HepG2 (cell line): ENCODE results near the gene KCNH8. TPM values are rescaled to one million over a fixed set of nuclear protein-coding genes. Genes with fewer than 3 reads are reported as not detected.

ENCODE experiments used
- ATAC-seq: fragments of 200-7000 bp; cut with Tn5 transposase; 3 replicates; pipeline ENCODE4 v1.9.1; 2020; ENCODE audit warnings: mild to moderate bottlenecking, moderate library complexity
- BruUV-seq: library from RNA; stranded (reverse); fragments of 400-500 nt; replicated peaks from 2 replicates; lab custom pipeline; 2021; lab: Mats Ljungman, UMichigan
- CTCF ChIA-PET: fragments of 300-600 bp; formaldehyde crosslinking; extraction: SDS; loops from one replicate; lab custom pipeline; 2021; ENCODE audit warnings: low total read pairs, inconsistent platforms, low intra/inter-chr PET ratio; lab: Yijun Ruan, JAX
- POLR2A ChIA-PET: fragments of 350-600 bp; sonication (Branson Sonifier 250); formaldehyde crosslinking; loops from one replicate; lab custom pipeline; 2020; ENCODE audit warnings: antibody characterized with exemption, inconsistent platforms; lab: Yijun Ruan, JAX
- DNase-seq: peaks from one replicate; pipeline ENCODE4 v3.0.0-alpha.2; 2015; ENCODE audit warnings: low spot score
- FAIRE-seq: peaks from 3 replicates; lab custom pipeline; 2011; peaks lifted over from hg19 to GRCh38; lab: Jason Lieb, UNC
- H2AFZ ChIP-seq: one replicate; pipeline ENCODE4 v1.6.1; 2011; ENCODE audit warnings: low read length, inconsistent platforms
- H3K27ac ChIP-seq: fragments of 300-600 bp; 3 replicates; pipeline ENCODE4 v1.8.0; 2011; ENCODE audit warnings: mixed run types, mild to moderate bottlenecking, mixed read lengths, low read length, inconsistent platforms; ENCODE audit not compliant: insufficient read depth; ENCODE audit errors: extremely low read length
- H3K27me3 ChIP-seq, 2 experiments: fragments of 200-600 bp in 1 of 2; 2 replicates in 1 of 2; 3 replicates in 1 of 2; pipeline versions ENCODE4 v1.6.0 to v1.8.0; 2011; ENCODE audit warnings: low read length in 2 of 2, mild to moderate bottlenecking in 2 of 2, moderate library complexity in 2 of 2, inconsistent platforms in 1 of 2; ENCODE audit not compliant: insufficient read depth in 2 of 2, control insufficient read depth in 1 of 2
- H3K36me3 ChIP-seq, 2 experiments: fragments of 200-600 bp in 1 of 2; replicated peaks in 1 of 2; 2 replicates in 1 of 2; 3 replicates in 1 of 2; pipeline versions ENCODE4 v1.5.1 to v1.8.0; 2011; ENCODE audit warnings: low read length in 2 of 2, inconsistent platforms in 1 of 2; ENCODE audit not compliant: insufficient read depth in 2 of 2, control insufficient read depth in 1 of 2
- H3K4me1 ChIP-seq: 2 replicates; pipeline ENCODE4 v1.5.1; 2012; ENCODE audit warnings: low read length, inconsistent platforms; ENCODE audit not compliant: insufficient read depth
- H3K4me2 ChIP-seq: 2 replicates; pipeline ENCODE4 v1.6.0; 2011; ENCODE audit warnings: low read depth, low read length, inconsistent platforms
- H3K4me3 ChIP-seq, 3 experiments: fragments of 200-600 bp in 1 of 3; sonication (generic), shearing (Covaris generic) in 1 of 3; replicated peaks in 1 of 3; 2 replicates each; pipeline ENCODE4 v1.5.1; 2011 to 2016; ENCODE audit warnings: low read length in 3 of 3, inconsistent platforms in 2 of 3, low read depth in 2 of 3, mild to moderate bottlenecking in 2 of 3, control low read depth in 1 of 3, mixed read lengths in 1 of 3; ENCODE audit not compliant: insufficient read depth in 1 of 3
- H3K79me2 ChIP-seq: one replicate; pipeline ENCODE4 v1.6.1; 2011; ENCODE audit warnings: low read length, inconsistent platforms; ENCODE audit not compliant: insufficient read depth
- H3K9ac ChIP-seq: 2 replicates; pipeline ENCODE4 v1.6.0; 2011; ENCODE audit warnings: mild to moderate bottlenecking, low read depth, low read length, inconsistent platforms; ENCODE audit not compliant: insufficient read depth
- H3K9me3 ChIP-seq: 2 replicates; pipeline ENCODE4 v1.5.1; 2012; ENCODE audit warnings: mild to moderate bottlenecking, low read length
- H4K20me1 ChIP-seq: 2 replicates; pipeline ENCODE4 v1.6.0; 2011; ENCODE audit warnings: inconsistent platforms, mild to moderate bottlenecking, low read length, moderate library complexity; ENCODE audit not compliant: insufficient read depth
- CEBPZ ChIP-seq: IDR thresholded peaks from 2 replicates; pipeline ENCODE4 v1.6.1; 2012; ENCODE audit warnings: low read length, improper control_type of control experiment
- HES4 ChIP-seq: sonication (generic); formaldehyde crosslinking; IDR thresholded peaks from 2 replicates; pipeline ENCODE4 v1.9.0; 2021; ENCODE audit warnings: mild to moderate bottlenecking, missing genetic modification reagents, borderline replicate concordance
- IRX3 ChIP-seq: sonication (generic); formaldehyde crosslinking; IDR thresholded peaks from 2 replicates; pipeline ENCODE4 v1.8.1; 2023; ENCODE audit warnings: mild to moderate bottlenecking, low read depth, missing genetic modification reagents, borderline replicate concordance
- KLF15 ChIP-seq: sonication (generic); formaldehyde crosslinking; IDR thresholded peaks from 2 replicates; pipeline ENCODE4 v1.8.1; 2023; ENCODE audit warnings: borderline replicate concordance, mild to moderate bottlenecking, inconsistent platforms, missing genetic modification reagents, mixed read lengths
- NFRKB ChIP-seq: fragments of 450-650 bp; IDR thresholded peaks from 2 replicates; pipeline ENCODE4 v1.6.1; 2017
- ZBTB1 ChIP-seq: sonication (generic); formaldehyde crosslinking; IDR thresholded peaks from 2 replicates; pipeline ENCODE4 v1.4.0; 2020; ENCODE audit warnings: missing genetic modification reagents, borderline replicate concordance
- ZEB1 ChIP-seq: IDR thresholded peaks from 2 replicates; pipeline ENCODE4 v1.6.1; 2012; ENCODE audit warnings: mild to moderate bottlenecking, low read depth, inconsistent platforms; ENCODE audit not compliant: insufficient replicate concordance
- ZFX ChIP-seq: sonication (generic); formaldehyde crosslinking; IDR thresholded peaks from 2 replicates; pipeline ENCODE4 v1.4.0; 2020; ENCODE audit warnings: mild to moderate bottlenecking, low read depth, missing genetic modification reagents, moderate library complexity
- ZNF101 ChIP-seq: sonication (generic); formaldehyde crosslinking; IDR thresholded peaks from 2 replicates; pipeline ENCODE4 v1.4.0; 2020; ENCODE audit warnings: mild to moderate bottlenecking, low read depth, missing genetic modification reagents, borderline replicate concordance
- ZNF501 ChIP-seq: sonication (generic); formaldehyde crosslinking; IDR thresholded peaks from 2 replicates; pipeline ENCODE4 v1.5.1; 2020; ENCODE audit warnings: mild to moderate bottlenecking, moderate library complexity, missing genetic modification reagents
- ZNF737 ChIP-seq: sonication (generic); formaldehyde crosslinking; IDR thresholded peaks from 2 replicates; pipeline ENCODE4 v1.5.0; 2020; ENCODE audit warnings: missing genetic modification reagents, mild to moderate bottlenecking, borderline replicate concordance
- ZNF740 ChIP-seq: sonication (generic); formaldehyde crosslinking; IDR thresholded peaks from 2 replicates; pipeline ENCODE4 v1.4.0; 2020; ENCODE audit warnings: missing genetic modification reagents
- ZNF781 ChIP-seq: sonication (generic); formaldehyde crosslinking; IDR thresholded peaks from 2 replicates; pipeline ENCODE4 v1.5.1; 2020; ENCODE audit warnings: borderline replicate concordance, mild to moderate bottlenecking, missing genetic modification reagents; ENCODE audit errors: not compliant biosample characterization
- ZNF83 ChIP-seq: sonication (generic); formaldehyde crosslinking; IDR thresholded peaks from 2 replicates; pipeline ENCODE4 v1.4.0; 2020; ENCODE audit warnings: missing genetic modification reagents, mild to moderate bottlenecking, borderline replicate concordance
- ZNF891 ChIP-seq: sonication (generic); formaldehyde crosslinking; IDR thresholded peaks from 2 replicates; pipeline ENCODE4 v1.5.0; 2020; ENCODE audit warnings: mild to moderate bottlenecking, missing genetic modification reagents
- whole genome bisulfite sequencing: methylation state at CpG from one replicate; pipeline ENCODE4 v1.1.6; 2017; ENCODE audit warnings: low lambda C conversion rate; 5-methylcytosine and 5-hydroxymethylcytosine counted together
- in situ Hi-C: cut with HindIII; loops from 2 replicates; pipeline ENCODE4 v1.10.0; 2017; ENCODE audit warnings: low pct_unique_long_range_greater_than_20kb; ENCODE audit not compliant: extremely low pct_ligation_motif_present
- intact Hi-C: fragments of 100-400 bp; cut with micrococcal nuclease; formaldehyde crosslinking; loops from one replicate; pipeline ENCODE4 v1.10.0; 2022; ENCODE audit not compliant: unreplicated experiment
- polyA plus RNA-seq, 8 experiments: library from polyadenylated mRNA; depleted of rRNA in 3 of 8; stranded (reverse) in 7 of 8; unstranded in 1 of 8; fragments of >200 nt; fragmentation: Illumina TruSeq in 4 of 8; extraction: Trizol in 4 of 8; gene quantifications; 2 replicates each; pipeline versions ENCODE4 v1.2.1 to v1.2.3, GENCODE V29; 2011 to 2016; ENCODE audit warnings: low read depth in 4 of 8, missing spikeins in 1 of 8, mixed read lengths in 1 of 8; ENCODE audit not compliant: insufficient read depth in 1 of 8
- total RNA-seq, 5 experiments: library from RNA; depleted of rRNA; stranded (reverse); fragments of >200 nt; fragmentation: Illumina TruSeq; extraction: Trizol; gene quantifications; 2 replicates each; pipeline ENCODE4 v1.2.3, GENCODE V29; 2016; ENCODE audit warnings: low read depth in 1 of 5

Gene KCNH8
- total and polyA plus RNA-seq, 2 of the 13 experiments (the other 11 are each of a cell fraction or from before 2014, with no cell fraction given) = 0.04 TPM; not detected in 1

- ATAC-seq = no peak
- Histone ChIP-seq H3K4me2 (no peak overlapping the region), H4K20me1 (no peaks in the 10 kb centered on the region), H3K9ac (no peak overlapping the region), H2AFZ (no peak overlapping the region), H3K27ac (no peak overlapping the region), H3K9me3 (peaks cover 5% of the 10 kb centered on the region), H3K36me3 (no peaks in the 10 kb centered on the region), H3K79me2 (no peaks in the 10 kb centered on the region), H3K4me1 (no peaks in the 10 kb centered on the region), H3K27me3 (no peaks in the 10 kb centered on the region), H3K4me3 (no peak overlapping the region)
- WGBS = 3% methylated on average over 2 of the region's 2 CpGs
- POLR2A ChIA-PET = no interaction called here
- no peak for DNase-seq
- no TSS peak for BruUV-seq
- intact Hi-C loops (no loop called here), in situ Hi-C loops (no loop called here)
- FAIRE-seq = no peak
- CTCF ChIA-PET = no interaction called here
- TF ChIP-seq ZNF83 (CRISPR knock-in tag) (no peak), ZNF737 (CRISPR knock-in tag) (no peak), KLF15 (CRISPR knock-in tag) (no peak), ZNF740 (no peak), ZEB1 (no peak), ZNF101 (CRISPR knock-in tag) (no peak), ZNF781 (no peak), NFRKB (no peak), ZNF891 (CRISPR knock-in tag) (no peak), ZNF501 (CRISPR knock-in tag) (no peak), ZFX (CRISPR knock-in tag) (no peak), IRX3 (no peak), CEBPZ (no peak), ZBTB1 (CRISPR knock-in tag) (no peak), HES4 (CRISPR knock-in tag) (no peak)
These were observed 183.6 kb downstream of the KCNH8 start for GRCh38 chr3:19331931-19332330.
